ENCODE data around the gene COA1.
A peak's percentile ranks its signal among the peaks of the same experiment; 100 is the strongest.
"Not testable (repeated sequence)": the region's sequence is repeated elsewhere in the genome, so short reads cannot be mapped to it uniquely, and the experiment has no call there.

Gene COA1

GRCh38 chr7:43726466-43726865, 2.9 kb downstream of the COA1 start:
- DNase-seq, result no peak

- DNase-seq, result no peak
Measured at GRCh38 chr7:43725251-43725650, 4.1 kb downstream of the COA1 start.

GRCh38 chr7:43723007-43723341, 6.3 kb downstream of the COA1 start:
- no peak for DNase-seq

GRCh38 chr7:43721193-43721806, 8.0 kb downstream of the COA1 start:
- DNase-seq, result peak in 3 of 6 experiments; percentile 25 to 70 (median 59)

- DNase-seq, result no peak
Measured at GRCh38 chr7:43716598-43716997, 12.7 kb downstream of the COA1 start.

GRCh38 chr7:43715966-43716365, 13.4 kb downstream of the COA1 start:
- DNase-seq, result not testable (repeated sequence)

GRCh38 chr7:43711503-43711902, 17.8 kb downstream of the COA1 start:
- no peak for DNase-seq

- DNase-seq, result not testable (repeated sequence)
Measured at GRCh38 chr7:43708055-43708454, 21.3 kb downstream of the COA1 start.

- no peak for DNase-seq
Measured at GRCh38 chr7:43703573-43703972, 25.8 kb downstream of the COA1 start.

GRCh38 chr7:43702974-43703373, 26.3 kb downstream of the COA1 start:
- no peak for DNase-seq

GRCh38 chr7:43701929-43702328, 27.4 kb downstream of the COA1 start:
- DNase-seq, result no peak

GRCh38 chr7:43701500-43701854, 27.8 kb downstream of the COA1 start:
- DNase-seq, result no peak

- no peak for DNase-seq
Measured at GRCh38 chr7:43700646-43701499, 28.4 kb downstream of the COA1 start.

GRCh38 chr7:43700059-43700501, 29.2 kb downstream of the COA1 start:
- peak in 3 of 6 experiments; percentile 37 to 70 (median 68) for DNase-seq

- no peak for DNase-seq
Measured at GRCh38 chr7:43698460-43699255, 30.7 kb downstream of the COA1 start.

GRCh38 chr7:43697690-43698089, 31.6 kb downstream of the COA1 start:
- no peak for DNase-seq

GRCh38 chr7:43695365-43695764, 34.0 kb downstream of the COA1 start:
- DNase-seq, result no peak

GRCh38 chr7:43694399-43694748, 34.9 kb downstream of the COA1 start:
- DNase-seq, result no peak

- no peak for DNase-seq
Measured at GRCh38 chr7:43693687-43694398, 35.5 kb downstream of the COA1 start.

- DNase-seq, result no peak
Measured at GRCh38 chr7:43692582-43693373, 36.5 kb downstream of the COA1 start.

- no peak for DNase-seq
Measured at GRCh38 chr7:43691611-43692010, 37.7 kb downstream of the COA1 start.

GRCh38 chr7:43689115-43689514, 40.2 kb downstream of the COA1 start:
- DNase-seq, result no peak

Data from stimulated activated naive CD4-positive, alpha-beta T cell (primary cell).